HK-2 (cell line): ENCODE results near the gene AKR1B1.

Experiments used
- DNase-seq: peaks from one replicate; pipeline ENCODE4 v3.0.0-alpha.2; 2018; ENCODE audit not compliant: unreplicated experiment

The AKR1B1 gene

DNA sequence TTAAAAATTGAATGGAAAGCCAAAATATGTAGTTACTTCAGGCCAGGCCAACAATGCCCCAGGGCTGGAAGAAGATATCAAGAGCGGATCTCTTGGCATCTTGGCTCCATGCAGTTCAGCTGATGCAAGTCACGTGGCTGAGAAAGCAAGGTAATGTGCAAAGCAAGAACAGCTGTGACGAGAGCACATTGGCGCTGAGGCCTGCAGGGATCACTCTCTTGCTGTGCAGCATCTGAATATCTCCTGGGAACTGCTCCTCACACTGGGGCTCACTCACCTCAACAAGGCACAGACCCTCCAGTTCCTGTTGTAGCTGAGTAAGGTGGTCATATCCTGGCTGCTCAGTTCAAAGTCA is 14.0 kb downstream of the AKR1B1 start:
- DNase-seq = no peak

DNA sequence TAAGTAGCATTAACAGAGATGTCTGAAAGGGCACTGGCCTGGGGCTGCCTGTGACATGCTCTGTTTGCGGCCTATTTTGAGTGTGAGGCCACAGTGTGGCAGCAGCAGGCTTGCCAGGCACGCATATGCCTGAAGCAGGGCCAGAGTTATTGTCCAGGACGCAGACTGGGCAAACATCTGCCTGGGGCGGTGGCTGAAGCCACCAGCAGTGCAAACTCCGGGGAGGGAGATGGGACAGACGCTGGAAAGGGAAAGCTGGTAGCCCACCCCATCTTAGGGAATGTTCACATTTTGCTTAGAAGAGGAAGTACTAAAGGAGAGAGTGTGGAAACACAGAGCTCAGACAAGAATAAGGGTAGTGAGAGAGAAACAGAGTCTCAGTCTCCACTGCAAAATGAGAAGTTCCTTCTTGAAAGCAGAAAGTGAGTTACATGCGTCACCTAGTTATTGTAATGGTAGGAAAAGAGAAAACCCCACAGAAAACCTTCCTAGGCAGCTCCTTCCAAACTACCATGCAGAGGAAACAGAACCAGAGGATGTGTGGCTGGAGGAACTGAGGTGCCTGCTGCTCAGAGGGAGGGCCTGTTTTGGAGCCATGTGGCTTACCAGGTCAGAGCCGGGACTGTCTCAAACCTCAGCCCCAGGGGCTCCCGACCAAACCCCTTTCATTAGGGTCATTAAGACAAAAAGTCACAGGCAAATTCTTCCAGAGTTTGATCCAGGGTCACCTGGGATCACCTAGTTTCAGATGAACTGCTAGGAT is 14.5 kb downstream of the AKR1B1 start:
- DNase-seq = no peak

DNA sequence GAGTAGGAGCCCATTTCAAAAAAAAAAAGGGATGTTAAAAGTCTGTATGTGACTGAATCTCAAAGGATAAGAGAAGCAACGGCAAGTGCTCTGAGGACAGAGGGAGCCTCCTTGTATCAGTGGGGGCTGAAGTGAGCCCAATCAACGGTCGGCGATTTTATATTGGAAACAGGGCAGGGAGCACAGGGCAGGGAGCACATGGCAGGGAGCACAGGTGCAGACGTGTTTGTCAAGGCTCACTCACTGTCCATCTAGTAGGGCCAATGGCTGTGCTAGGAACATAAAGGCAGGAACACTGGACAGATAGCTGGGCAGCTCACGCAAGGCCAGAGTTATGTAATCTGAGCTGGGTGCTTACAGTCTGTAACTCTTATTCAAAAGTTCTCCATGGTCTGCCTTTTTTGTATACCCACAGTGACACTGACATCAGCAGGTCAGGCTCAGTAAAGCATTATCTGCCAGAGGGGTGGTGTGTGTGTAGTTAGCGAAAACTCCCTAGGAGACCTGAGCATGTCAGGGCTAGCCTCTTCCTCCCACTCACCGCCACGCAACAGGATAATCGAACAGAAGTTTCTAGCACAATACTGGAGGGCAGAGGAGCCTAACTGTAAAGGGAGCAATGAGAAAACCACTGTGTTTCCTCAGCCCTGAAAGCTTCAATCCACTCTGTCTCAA is 15.4 kb downstream of the AKR1B1 start:
- DNase-seq = no peak

DNA sequence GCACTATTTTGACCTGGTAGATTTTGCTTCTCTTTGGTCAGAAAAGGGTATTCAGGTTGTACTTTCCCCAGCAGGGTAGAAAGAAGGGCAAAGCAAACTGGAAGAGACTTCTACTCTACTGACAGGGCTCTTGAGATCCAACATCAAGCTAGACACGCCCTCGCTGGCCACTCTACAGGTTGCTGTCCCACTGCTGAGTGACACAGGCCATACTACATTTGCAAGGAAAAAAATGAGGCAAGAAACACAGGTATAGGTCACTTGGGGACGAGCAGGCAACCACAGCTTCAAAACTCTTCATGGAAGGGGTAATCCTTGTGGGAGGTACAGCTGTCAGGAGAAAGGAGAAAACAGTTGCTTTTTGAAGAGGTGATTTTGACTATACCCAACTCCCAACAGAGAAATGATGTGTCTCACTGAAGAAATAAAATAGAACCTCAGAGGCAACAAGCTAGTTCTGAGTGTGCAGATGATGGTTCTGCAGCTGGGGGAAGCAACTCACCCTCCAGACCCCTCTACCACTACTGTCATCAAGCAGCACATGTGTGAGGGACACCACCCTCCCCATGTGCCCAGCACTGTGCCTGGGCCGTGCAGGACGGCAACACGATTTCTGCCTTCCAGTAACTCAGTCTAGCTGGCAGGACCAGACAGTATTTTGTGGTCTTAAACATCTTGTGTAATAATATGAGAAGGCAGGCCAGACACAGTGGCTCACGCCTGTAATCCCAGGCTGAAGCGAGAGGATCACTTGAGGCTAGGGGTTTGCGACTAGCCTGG is 16.3 kb downstream of the AKR1B1 start:
- no peak for DNase-seq

DNA sequence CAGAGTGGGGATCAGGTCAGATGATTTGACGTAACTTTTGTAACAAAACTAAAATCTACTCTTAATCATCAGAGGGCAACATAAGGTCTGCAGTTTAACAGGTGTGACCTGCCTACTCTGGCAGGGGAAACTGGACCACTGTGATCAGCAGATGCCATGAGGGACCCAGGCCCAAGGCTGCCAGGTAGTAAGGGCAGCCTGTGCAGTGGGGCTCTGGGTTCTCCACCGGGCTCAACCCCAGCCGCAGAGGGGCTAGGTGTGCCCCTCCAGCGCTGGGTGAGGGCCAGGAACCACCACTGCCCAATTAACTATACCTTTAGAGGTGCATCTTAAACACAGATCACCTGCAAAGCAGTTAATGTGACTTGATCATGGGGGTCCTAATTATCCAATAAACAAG is 17.6 kb downstream of the AKR1B1 start:
- no peak for DNase-seq

DNA sequence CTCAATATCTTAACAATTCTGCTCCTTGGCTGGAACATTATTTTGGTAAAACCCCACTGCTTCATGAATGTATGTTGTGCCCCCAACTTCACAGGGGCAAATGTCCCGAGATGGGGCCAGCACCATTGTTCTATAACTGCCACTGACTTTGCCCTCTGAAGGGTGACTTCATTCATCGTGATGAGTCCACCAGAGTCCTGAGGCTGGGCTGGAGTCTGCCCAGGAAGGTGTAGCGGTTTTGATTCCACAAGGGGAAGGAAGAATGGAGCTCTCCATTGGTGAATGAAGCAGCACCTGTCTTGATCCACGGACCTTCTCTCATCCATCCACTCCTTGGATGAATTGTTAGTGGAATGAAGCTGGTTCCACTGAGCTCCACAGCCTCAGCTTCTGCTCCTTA is 18.4 kb downstream of the AKR1B1 start:
- no peak for DNase-seq

DNA sequence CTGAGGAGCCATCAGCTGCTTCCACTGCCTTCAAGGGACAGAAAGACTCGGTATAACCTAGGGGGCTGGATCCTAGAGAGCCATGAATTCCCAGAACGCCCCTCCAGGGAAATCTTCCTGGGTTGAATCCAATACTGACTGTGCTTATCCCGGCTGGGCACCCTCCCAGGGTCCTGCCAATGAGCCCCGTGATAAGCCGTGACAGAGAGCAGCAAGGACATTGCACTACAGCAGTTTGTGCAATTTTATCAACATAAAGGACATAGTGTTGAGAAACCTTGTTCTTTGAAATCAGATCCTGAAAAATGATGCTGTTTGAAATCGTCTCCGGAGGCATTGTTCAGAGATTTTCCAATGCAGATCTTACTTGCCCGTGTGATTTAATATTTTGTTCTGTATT is 18.8 kb downstream of the AKR1B1 start:
- DNase-seq = no peak

DNA sequence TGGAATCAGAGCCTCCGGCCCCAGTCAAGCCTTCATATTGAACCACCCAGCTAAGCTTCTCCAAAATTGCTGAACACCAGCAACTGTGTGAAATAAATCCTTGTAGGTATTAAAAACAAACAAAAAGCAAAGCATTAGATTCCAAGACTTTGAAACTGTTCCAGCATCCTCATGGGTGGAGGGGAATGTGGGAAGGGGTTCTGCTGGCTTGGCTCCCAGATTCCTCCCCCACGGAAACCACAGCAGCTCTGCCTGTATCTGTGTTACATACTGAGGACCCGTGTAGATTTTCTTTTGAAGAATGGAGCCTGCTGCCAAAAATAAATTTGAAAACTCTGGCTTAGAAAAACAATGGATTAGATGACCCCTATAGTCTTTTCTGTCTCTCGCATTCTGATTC is 20.0 kb downstream of the AKR1B1 start:
- no peak for DNase-seq

DNA sequence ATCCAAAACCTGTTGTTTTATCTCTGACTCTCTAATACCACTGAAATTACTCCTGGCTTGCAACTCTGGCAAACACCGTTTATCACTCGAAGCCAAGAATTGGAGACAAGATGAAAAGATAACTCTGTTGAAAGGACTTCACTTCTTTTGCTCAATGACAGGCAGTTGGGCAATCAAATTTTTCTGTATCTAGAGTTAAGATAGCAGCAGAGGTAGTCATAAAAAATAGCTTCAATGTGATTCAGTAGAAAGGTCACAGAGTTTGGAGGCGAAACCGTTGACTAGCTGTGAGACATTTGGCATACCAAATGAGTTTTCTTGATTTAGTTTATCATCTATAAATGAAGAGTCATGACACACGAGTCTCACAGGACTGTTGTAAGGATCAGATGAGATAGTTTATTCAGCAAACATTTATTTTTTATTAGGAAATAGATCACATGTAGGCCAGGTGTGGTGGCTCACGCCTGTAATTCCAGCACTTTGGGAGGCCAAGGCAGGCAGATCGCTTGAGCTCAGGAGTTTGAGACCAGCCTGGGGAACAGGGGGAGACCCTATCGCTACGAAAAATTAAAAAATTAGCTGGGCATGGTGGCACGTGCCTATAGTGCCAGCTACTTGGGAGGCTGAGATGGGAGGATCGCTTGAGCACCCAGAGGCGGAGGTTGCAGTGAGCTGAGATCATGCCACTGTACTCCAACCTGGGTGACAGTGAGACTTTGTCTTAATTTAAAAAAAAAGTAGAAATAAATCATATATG is 23.6 kb downstream of the AKR1B1 start:
- DNase-seq = no peak

DNA sequence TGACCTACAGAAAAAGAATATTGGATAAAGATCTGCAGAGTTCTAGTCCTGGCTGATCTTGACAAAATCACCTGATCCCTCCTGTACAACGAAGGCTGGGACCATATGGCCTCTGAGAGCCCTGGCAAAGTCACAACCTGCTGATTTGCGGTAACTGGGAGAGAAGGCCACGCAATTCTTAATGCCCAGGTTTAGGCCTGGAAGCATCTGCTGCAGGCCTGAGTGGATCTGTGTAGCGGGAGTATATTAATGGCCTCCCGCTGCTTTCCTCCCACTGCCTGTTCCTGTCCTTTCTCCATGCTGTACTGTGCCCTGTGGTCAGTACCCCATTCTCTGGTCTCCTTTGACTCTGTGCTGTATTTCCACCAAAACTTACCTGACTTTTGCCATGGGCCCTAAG is 24.2 kb downstream of the AKR1B1 start:
- no peak for DNase-seq

DNA sequence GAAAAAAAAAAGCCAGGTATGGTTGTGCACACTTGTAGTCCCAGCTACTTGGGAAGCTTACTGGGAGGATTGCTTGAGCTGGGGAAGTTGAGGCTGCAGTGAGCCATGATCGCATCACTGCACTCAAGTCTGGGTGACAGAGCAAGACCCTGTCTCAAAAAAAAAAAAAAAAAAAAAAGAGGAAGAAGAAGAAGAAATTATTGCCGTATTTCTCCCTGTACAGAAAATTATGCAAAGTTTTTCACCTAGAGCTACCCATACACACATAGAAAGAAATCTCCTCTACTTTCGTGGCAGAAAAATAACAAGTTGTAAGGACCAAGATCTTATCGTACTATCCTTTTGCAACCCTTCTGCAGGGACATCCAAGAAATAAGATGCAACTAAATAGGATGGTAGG is 25.5 kb downstream of the AKR1B1 start:
- DNase-seq = no peak

DNA sequence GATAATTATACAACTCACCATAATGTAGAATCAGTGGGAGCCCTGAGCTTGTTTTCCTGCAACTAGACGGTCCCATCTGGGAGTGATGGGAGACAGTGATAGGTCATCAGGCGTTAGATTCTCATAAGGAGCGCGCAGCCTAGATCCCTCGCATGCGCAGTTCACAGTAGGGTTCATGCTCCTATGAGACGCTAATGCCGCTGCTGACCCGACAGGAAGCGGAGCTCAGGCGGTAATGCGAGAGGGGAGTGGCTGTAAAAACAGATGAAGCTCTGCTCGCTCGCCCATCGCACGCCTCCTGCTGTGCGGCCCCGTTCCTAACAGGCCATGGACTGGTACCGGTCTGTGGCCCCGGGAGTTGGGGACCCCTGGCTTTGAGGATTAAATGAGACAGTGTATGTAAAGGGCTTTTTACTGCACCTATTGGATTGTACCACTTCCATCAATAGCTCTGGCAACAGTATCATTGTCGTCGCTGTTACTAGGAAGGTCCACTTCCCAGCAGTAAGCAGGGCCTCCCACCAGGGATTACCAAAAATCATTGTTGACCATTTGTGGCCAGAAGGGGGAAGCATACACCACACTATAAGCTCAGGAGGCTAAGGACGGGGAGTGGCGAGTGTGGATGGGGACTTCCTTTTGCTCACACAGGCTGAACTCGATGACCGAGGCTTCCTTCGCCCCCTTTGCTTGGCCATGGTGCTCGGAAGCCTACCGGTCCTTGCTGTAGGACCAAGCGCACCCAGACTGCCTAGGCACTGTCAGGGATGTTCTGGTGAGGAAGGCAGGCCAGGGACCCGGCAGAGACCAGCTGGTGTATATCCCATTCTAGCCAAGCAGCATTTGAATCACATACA is 26.4 kb downstream of the AKR1B1 start:
- DNase-seq = peak; percentile 92

DNA sequence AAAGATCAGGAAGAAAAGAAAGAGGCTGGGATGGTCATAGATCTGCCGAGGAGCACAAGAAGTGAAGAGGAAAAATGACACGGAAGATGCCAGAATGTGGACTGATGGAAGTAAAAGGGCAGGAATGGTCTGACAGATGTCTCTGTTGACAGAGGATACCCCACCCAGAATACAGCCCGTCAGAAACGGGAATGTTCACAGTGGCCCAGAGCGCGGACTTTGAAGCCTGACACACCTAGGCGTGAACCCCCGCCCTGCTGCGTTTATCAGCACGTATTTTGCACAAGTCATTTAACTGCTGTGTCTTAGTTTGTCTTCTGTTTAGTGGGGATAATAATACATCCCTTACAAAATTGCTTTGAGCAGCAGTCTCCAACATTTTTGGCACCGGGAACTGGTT is 27.1 kb downstream of the AKR1B1 start:
- DNase-seq = no peak

DNA sequence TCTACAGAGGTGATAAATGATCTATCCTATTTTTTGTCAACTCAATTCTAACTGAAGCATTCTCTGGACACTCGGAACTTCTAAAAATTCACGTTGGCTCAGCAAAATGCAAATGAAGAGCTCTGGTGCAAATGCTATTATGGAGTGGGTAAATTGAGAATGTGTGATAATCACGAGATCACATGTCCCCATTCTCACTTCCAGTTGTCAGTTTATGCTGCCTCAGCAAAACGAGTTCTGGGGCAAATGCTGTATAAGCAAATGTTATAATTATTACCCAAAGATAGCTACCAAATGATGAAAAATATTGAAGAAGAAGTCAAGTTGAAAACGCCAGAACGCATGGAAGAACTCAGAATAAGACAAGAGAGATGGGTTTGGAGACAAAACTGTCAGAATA is 29.4 kb downstream of the AKR1B1 start:
- no peak for DNase-seq

DNA sequence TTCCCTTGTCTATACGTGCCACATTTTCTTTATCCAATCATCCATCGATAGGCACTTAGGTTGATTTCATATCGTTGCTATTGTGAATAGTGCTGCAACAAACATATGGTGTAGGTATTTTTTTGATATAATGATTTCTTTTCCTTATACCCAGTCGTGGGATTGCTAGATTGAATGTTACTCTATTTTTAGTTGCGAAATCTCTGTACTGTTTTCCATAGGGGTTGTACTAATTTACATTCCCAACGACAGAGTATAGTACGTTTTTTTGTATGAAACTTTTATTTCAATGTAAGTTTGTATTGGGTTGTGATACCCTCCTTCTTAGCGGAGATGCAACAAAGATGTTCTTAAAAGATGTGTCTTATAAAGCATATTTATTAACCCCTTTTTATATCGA is 30.0 kb downstream of the AKR1B1 start:
- DNase-seq = no peak

DNA sequence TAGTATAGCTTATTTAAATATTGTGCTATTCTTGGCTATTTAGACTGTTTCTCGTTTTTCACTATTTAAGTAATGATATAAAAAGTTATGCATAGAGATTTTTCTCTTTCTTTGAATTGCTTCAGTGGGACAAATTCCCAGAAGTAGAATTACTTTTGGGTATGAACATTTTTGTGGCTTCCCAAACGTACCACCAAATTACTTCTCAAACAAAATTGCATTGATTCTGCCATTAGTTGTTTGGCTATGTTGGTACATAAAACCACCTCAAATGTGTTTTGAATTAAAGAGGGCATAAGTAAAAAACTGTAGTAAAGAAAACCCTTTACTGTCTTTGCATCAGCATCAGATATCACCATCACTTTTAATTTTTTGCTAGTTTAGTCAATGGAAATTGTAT is 31.0 kb downstream of the AKR1B1 start:
- DNase-seq = no peak

DNA sequence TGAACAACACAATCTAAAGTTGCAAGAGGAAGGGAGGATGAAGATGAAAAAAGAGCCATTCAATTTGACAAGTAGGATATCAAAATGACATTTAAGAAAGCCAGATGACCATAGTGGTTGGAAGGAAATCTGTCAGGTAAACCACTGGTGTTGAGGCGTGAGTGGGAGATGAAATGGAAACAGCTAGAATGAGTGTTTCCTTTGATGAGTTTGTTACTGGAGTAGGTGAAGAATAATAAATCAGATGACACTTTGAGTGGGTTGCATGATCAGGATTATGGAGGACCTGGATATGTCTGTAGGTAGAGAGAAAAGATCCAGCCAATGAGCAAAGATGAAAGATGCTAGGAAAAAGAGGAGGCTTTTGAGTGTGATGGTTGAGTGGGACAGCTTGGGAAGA is 33.1 kb downstream of the AKR1B1 start:
- no peak for DNase-seq

DNA sequence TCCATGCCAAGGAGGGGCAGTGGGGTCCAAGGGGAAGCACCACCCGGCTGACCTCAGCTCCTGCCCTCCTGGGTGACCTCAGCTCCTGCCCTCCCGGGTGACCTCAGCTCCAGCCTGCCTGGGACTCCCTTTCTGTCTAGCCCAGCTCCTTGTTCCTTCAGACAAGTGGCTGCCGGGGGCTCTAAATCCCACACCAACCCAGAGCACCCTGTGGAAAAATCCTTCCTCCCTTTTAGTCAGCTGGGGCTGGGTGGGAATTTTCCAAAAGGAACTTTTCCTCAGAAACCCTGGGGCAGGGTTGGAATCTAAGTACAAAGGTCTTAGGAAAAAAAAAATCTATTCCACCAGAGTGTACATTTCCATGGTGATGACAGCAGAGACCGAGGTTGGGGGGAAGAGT is 36.3 kb downstream of the AKR1B1 start:
- DNase-seq = no peak

DNA sequence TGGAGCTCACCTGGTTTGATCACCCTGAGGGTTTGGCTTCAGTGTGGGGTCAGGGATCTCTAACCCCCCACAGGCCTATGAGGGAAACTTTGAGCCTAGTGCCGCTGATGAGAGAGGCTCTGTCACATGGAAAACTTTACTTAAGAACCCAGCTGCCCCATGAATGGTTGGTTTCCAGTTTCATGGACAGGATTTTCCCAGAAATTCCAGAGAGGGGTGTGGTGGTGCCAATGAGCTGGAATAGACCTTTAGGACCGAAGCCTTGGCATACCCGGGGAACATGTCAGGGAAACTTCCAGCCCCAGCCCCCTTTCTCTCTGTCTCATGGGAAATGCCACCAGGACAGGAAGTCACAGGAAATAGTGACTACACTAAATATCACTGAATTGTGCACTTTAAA is 36.9 kb downstream of the AKR1B1 start:
- no peak for DNase-seq

DNA sequence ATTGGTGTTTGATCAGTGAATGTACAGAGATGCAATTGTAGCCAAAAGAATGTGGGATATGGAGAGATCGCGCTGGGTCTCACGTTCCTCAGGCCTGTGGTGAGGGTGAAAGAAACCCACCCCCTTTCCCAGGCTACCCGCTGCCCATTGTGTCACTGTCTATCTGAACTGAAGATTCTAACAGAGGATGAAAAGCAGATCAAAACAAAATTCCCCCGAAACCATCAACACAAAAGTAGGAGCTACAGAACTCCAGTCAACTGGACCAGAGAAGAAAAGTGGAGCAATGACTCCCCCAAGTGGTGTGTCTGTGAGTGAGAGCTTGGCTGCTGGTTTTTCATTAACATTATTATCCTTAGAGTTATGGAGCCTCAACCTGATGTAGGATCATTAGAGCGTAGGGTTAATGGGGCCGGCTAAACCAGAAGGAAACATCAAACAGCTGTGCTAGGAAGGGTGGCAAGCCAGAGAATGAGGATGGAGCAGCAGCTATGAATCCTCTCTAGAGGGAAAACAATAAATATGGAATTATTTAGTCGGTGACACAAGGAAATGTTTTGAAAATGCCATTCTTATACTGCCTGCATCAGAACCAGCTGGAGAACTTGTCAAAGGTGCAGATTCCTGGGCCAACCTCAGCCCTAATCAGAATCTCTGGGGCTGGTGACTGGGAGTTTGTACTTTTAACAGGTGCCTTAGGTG is 38.3 kb downstream of the AKR1B1 start:
- no peak for DNase-seq

DNA sequence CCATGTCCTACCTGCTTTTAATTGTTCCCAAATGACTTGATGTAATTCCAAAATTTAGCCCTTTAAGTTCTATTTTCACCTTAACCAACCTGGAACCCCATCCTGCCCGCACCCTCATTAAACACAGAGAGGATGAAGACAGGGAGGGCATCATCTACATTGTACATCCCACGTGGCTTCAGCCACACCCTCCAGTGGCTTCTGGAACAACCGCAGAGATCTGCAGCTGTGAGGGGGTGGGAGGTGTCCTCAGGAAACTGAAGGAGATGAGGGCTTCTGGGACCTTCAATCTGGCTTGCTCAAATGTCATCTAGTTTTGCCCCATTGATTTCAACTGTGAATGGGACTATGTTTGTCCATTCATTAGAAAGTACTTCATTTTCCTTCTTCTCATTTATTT is 39.0 kb downstream of the AKR1B1 start:
- DNase-seq = no peak
